ENCODE results near the gene RAB17.

DNA sequence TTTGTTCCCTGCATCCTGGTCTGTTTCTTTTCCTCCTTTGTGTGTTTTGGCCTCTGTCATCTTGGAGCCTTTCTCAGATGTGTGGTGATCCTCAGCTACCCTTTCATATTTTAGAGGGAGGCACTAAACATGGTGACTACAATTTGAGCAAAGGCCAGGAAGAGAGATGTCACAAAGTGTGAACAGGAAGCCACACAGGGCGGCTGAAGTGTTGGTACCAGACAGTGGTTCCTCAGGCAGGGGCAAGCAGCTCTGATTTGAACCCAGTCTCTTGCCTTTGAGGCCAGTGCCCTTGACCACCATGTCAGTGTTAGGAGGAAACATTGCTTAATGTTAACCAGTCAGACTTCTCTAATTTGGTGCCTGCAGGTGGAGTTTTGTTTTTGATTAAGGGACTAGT lies 46.0 kb upstream of the RAB17 start:
- TF ChIP-seq, protein P1, sequence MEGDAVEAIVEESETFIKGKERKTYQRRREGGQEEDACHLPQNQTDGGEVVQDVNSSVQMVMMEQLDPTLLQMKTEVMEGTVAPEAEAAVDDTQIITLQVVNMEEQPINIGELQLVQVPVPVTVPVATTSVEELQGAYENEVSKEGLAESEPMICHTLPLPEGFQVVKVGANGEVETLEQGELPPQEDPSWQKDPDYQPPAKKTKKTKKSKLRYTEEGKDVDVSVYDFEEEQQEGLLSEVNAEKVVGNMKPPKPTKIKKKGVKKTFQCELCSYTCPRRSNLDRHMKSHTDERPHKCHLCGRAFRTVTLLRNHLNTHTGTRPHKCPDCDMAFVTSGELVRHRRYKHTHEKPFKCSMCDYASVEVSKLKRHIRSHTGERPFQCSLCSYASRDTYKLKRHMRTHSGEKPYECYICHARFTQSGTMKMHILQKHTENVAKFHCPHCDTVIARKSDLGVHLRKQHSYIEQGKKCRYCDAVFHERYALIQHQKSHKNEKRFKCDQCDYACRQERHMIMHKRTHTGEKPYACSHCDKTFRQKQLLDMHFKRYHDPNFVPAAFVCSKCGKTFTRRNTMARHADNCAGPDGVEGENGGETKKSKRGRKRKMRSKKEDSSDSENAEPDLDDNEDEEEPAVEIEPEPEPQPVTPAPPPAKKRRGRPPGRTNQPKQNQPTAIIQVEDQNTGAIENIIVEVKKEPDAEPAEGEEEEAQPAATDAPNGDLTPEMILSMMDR (IDR thresholded peaks at IDR 0.05; ENCODE audit: low read depth, low read length) = no peak
- TF ChIP-seq EZH2phosphoT487 (IDR thresholded peaks at IDR 0.05; ENCODE audit: low read depth) = no peak

Data from OCI-LY3 (cell line).